Lower leg skin (tissue), 3 donors: ENCODE measurements around the gene SENP8.

ENCODE experiments used
- CTCF ChIP-seq, 3 donors: fragments of 450-650 bp; IDR thresholded peaks; one replicate each; pipeline ENCODE4 v1.5.1; 2016; ENCODE audit warnings: antibody characterized with exemption in 3 of 3, mild to moderate bottlenecking in 3 of 3, moderate library complexity in 2 of 3
- POLR2A ChIP-seq, 2 donors: fragments of 450-650 bp; IDR thresholded peaks; one replicate each; pipeline ENCODE4 v1.6.1; 2016 to 2017; ENCODE audit warnings: antibody characterized with exemption in 2 of 2, mild to moderate bottlenecking in 1 of 2, moderate library complexity in 1 of 2

- TF ChIP-seq CTCF (IDR thresholded peaks at IDR 0.05) (no peak), POLR2A (IDR thresholded peaks at IDR 0.05) (no peak)
Measured at GRCh38 chr15:72139667-72140066, 21.5 kb downstream of the SENP8 start.
